ENCODE measurements around the gene GTF3C5. TPM values are rescaled to one million over a fixed set of nuclear protein-coding genes. Genes with fewer than 3 reads are reported as not detected.
A peak's percentile ranks its signal among the peaks of the same experiment; 100 is the strongest.

Gene GTF3C5
- total and polyA plus RNA-seq, 9 of the 15 experiments (the other 6 are each of a cell fraction or from before 2014, with no cell fraction given): 3.8 to 118 (median 83.7) TPM

DNA sequence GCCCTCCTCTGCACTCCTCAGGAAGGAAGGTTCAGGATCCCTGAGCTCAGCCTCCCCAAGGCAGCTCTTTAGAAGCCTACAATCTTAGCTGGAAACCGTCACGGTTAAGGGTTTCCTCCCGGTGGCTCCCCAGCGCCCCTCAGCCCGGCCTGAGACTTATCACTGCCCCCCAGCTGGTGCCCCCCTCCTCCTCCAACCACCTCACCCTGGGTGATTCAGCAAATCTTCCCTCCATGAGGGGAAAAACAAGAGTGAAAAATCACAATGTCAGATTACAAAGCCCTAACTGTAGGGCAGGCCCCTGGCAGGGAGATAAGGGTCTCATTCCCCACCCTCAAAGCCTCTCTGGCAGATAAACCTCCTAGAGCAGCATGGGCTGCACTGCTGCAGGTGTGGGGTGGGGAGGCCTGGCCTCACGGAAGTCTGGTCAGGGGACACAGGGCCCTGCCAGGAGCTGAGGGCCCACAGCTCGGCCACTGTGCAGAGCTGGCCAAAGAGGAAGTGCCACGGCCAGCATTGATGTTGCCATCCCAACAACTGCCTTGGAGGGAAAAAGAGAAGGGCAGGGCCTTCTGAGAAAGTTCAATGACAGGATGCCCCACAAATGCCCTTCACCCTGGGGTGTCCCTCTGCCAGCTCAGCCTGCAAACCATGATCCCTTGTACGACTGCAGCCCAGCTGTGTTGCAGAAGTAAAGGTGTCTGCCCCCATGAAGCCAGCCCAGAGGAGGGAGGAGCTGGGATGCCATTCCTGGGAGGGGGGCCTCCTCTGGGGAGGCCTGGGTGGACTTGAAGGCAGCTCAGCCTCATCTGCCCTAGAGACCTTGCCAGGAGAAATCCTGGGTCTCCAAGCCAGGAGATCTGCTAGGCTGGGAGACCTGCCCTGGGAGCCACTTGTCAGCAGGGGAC is 26.5 kb upstream of the GTF3C5 start (continued):
- no peak for TF ChIP-seq PRMT5 (CRISPR knock-in tag; IDR thresholded peaks at IDR 0.05)
- no peak for TF ChIP-seq TFAM (CRISPR knock-in tag; conservative IDR thresholded peaks at IDR 0.05)
- peak; percentile 76 for TF ChIP-seq ZNF41 (CRISPR knock-in tag; conservative IDR thresholded peaks at IDR 0.05)
- 0 out of 4 replicates have a peak, but pooled peaks have one; percentile 13 to 29 for TF ChIP-seq NRF1 (conservative IDR thresholded peaks at IDR 0.05 in 1 of 2, IDR thresholded peaks at IDR 0.05 in 1 of 2)
- peak in 1 of 2 experiments; percentile 59; a peak in 1 of 4 replicates for TF ChIP-seq ZNF318 (IDR thresholded peaks at IDR 0.05; ENCODE audit: borderline replicate concordance in 1 of 2, low read depth in 1 of 2)
- no peak; the same call in 1 of the 2 replicates for TF ChIP-seq ZNF384 (IDR thresholded peaks at IDR 0.05; ENCODE audit: low read depth, low read length)
- TF ChIP-seq KAT8 (IDR thresholded peaks at IDR 0.05; ENCODE audit: low read depth): no peak
- TF ChIP-seq ZNF316 (IDR thresholded peaks at IDR 0.05): peak; percentile 99
- TF ChIP-seq NFE2L1 (tag; IDR thresholded peaks at IDR 0.05; ENCODE audit: borderline replicate concordance, low read depth): peak; percentile 84
- TF ChIP-seq SNRNP70 (optimal IDR thresholded peaks at IDR 0.05; ENCODE audit: low read depth, low read length): no peak
- TF ChIP-seq PML (IDR thresholded peaks at IDR 0.05; ENCODE audit: low read length): peak; percentile 93
- TF ChIP-seq MAFG (tag; conservative IDR thresholded peaks at IDR 0.05): peak; percentile 99
- TF ChIP-seq ELF4 (CRISPR knock-in tag; IDR thresholded peaks at IDR 0.05): peak; percentile 93
- TF ChIP-seq CREBBP (IDR thresholded peaks at IDR 0.05; ENCODE audit: low read depth, low read length): no peak
- no peak for TF ChIP-seq GATAD2B (IDR thresholded peaks at IDR 0.05; ENCODE audit: borderline replicate concordance)
- TF ChIP-seq RFX1 (IDR thresholded peaks at IDR 0.05): no peak
- peak; percentile 98 for TF ChIP-seq TAL1 (IDR thresholded peaks at IDR 0.05)
- no peak for TF ChIP-seq ZNF121 (CRISPR knock-in tag; conservative IDR thresholded peaks at IDR 0.05)
